OCI-LY3 (cell line): ENCODE data around the gene PPP1R15B.

Experiments used
- EZH2phosphoT487 ChIP-seq: fragments of 200-600 bp; shearing (Covaris generic); IDR thresholded peaks from 2 replicates; pipeline ENCODE4 v1.6.1; 2018; ENCODE audit warnings: antibody characterized with exemption, mixed run types, low read depth
- TF ChIP-seq, protein P1 (sequence below): fragments of 200-600, 300-600 bp; sonication (generic); IDR thresholded peaks from 2 replicates; pipeline ENCODE4 v1.5.1; 2014; ENCODE audit warnings: antibody characterized with exemption, low read length, low read depth

DNA sequence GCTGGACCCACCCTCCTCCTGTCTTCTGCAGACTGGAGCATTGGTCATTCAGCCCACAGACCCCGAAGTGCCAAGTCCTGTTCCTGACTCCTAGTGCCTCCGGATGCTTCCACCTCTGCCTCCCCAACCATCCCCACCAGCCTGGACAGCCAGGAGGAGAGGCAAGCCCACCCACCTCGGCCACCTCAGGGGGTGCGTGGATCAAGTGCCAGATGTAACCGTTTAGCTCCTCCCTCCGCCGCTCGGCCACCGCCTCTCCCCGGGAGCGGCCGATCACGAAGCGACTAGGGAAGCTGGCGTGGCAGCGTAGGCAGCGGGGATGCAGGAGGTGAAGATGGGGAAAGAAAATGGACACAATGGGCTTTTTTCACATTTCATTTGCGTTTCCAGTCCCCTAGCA, 18.1 kb upstream of the PPP1R15B start:
- TF ChIP-seq, protein P1, sequence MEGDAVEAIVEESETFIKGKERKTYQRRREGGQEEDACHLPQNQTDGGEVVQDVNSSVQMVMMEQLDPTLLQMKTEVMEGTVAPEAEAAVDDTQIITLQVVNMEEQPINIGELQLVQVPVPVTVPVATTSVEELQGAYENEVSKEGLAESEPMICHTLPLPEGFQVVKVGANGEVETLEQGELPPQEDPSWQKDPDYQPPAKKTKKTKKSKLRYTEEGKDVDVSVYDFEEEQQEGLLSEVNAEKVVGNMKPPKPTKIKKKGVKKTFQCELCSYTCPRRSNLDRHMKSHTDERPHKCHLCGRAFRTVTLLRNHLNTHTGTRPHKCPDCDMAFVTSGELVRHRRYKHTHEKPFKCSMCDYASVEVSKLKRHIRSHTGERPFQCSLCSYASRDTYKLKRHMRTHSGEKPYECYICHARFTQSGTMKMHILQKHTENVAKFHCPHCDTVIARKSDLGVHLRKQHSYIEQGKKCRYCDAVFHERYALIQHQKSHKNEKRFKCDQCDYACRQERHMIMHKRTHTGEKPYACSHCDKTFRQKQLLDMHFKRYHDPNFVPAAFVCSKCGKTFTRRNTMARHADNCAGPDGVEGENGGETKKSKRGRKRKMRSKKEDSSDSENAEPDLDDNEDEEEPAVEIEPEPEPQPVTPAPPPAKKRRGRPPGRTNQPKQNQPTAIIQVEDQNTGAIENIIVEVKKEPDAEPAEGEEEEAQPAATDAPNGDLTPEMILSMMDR: no peak
- no peak for TF ChIP-seq EZH2phosphoT487
